ENCODE results near the gene MTA1. TPM values are rescaled to one million over a fixed set of nuclear protein-coding genes. Genes with fewer than 3 reads are reported as not detected.

Gene MTA1
- total RNA-seq, 2 experiments from 2014 or later: 107 to 113 TPM

- intact Hi-C loops (cut with DNase I, micrococcal nuclease): loop anchor here (1.0 to 10.0 kb wide), 11 partner anchors 8 to 696 kb away; partner anchors contain the start of genes AKT1 (in 1 of the 2), GPR132 (in 1 of the 2), PACS2 (in 1 of the 2) and TEX22 (in 1 of the 2)
- Mint-ChIP-seq H3K27ac (peak within 1 kb of the TSS; percentile 97), H3K4me3 (peak within 1 kb of the TSS; percentile 89), H3K27me3 (no peaks in the 10 kb centered on the region), H3K36me3 (ENCODE audit: low read depth) (peaks cover 12% of the 10 kb centered on the region), H3K4me1 (ENCODE audit: low read depth) (peaks cover 21% of the 10 kb centered on the region), H3K9me3 (no peaks in the 10 kb centered on the region)
- peaks cover 51% of the 10 kb centered on the region for H3K4me1 ChIP-seq (ENCODE audit: insufficient read depth, low read length)
- ATAC-seq (ENCODE audit: poor library complexity) (peak; percentile 66), DNase-seq (peak; percentile 98 to 100 (median 98))
- ChIA-PET CTCF (interaction anchor here (0.7 to 6.3 kb wide), 21 partner anchors 9 to 176 kb away, joined by 3 to 155 read pairs (median 5); partner anchors contain the start of genes CRIP2, PACS2 and TEX22), POLR2A (interaction anchor here (0.7 to 3.9 kb wide), 16 partner anchors 12 to 690 kb away, joined by 3 to 154 read pairs (median 10); partner anchors contain the start of genes BRF1, CDCA4, GPR132 and PACS2)
- TF ChIP-seq CTCF (IDR thresholded peaks at IDR 0.05): peak; percentile 61
- peak within 1 kb of the TSS; percentile 97 for H3K4me3 ChIP-seq (ENCODE audit: low read length)
- H3K9me3 ChIP-seq (ENCODE audit: control insufficient read depth in 1 of 2, insufficient read depth in 1 of 2, low read length in 2 of 2): no peaks in the 10 kb centered on the region
- H3K36me3 ChIP-seq (ENCODE audit: insufficient read depth, low read length): peaks cover 13% of the 10 kb centered on the region
- H3K27me3 ChIP-seq (ENCODE audit: control insufficient read depth in 1 of 2, insufficient read depth in 2 of 2, low read length in 2 of 2): no peaks in the 10 kb centered on the region
- peak within 1 kb of the TSS; percentile 88 to 95 for H3K27ac ChIP-seq (ENCODE audit: low read depth in 1 of 2, low read length in 2 of 2)
These were observed 71.1 kb downstream of the MTA1 start, which contains the start of gene TEDC1 for GRCh38 chr14:105490572-105491365. TSS of gene TEDC1 (plus strand) at chr14:105491246. CDS start at chr14:105491376, 130 bp downstream.

- H3K4me3 ChIP-seq (ENCODE audit: low read length): peak overlapping the region; percentile 50
- Mint-ChIP-seq H3K4me3 (peak overlapping the region; percentile 89), H3K36me3 (ENCODE audit: low read depth) (peaks cover 12% of the 10 kb centered on the region), H3K27me3 (no peaks in the 10 kb centered on the region), H3K9me3 (no peaks in the 10 kb centered on the region), H3K27ac (peak overlapping the region; percentile 91), H3K4me1 (ENCODE audit: low read depth) (peaks cover 18% of the 10 kb centered on the region)
- intact Hi-C loops (cut with DNase I, micrococcal nuclease): loop anchor here (1.0 to 10.0 kb wide), 6 partner anchors 37 to 697 kb away; partner anchors contain the start of genes AKT1 (in 1 of the 2), GPR132 (in 1 of the 2), PACS2 (in 1 of the 2) and TEX22 (in 1 of the 2)
- CTCF ChIA-PET: interaction anchor here (0.5 to 6.3 kb wide), 10 partner anchors 10 to 140 kb away, joined by 3 to 155 read pairs (median 10); partner anchors contain the start of gene CRIP2
- H3K27me3 ChIP-seq (ENCODE audit: control insufficient read depth in 1 of 2, insufficient read depth in 2 of 2, low read length in 2 of 2): no peaks in the 10 kb centered on the region
- no peaks in the 10 kb centered on the region for H3K9me3 ChIP-seq (ENCODE audit: control insufficient read depth in 1 of 2, insufficient read depth in 1 of 2, low read length in 2 of 2)
- peak overlapping the region; percentile 58 to 95 for H3K27ac ChIP-seq (ENCODE audit: low read depth in 1 of 2, low read length in 2 of 2)
- peak; percentile 16 for ATAC-seq (ENCODE audit: poor library complexity)
- POLR2A ChIA-PET: interaction anchor here (1.0 to 3.9 kb wide), 7 partner anchors 13 to 471 kb away, joined by 3 to 154 read pairs (median 12); partner anchors contain the start of genes BRF1, CDCA4, PACS2 and TEX22
- peaks cover 13% of the 10 kb centered on the region for H3K36me3 ChIP-seq (ENCODE audit: insufficient read depth, low read length)
- peaks cover 44% of the 10 kb centered on the region for H3K4me1 ChIP-seq (ENCODE audit: insufficient read depth, low read length)
- TF ChIP-seq CTCF (IDR thresholded peaks at IDR 0.05): no peak
- DNase-seq: peak; percentile 63 to 94 (median 81)
These were observed 71.8 kb downstream of the MTA1 start for GRCh38 chr14:105491366-105491973.
